Choroid plexus epithelial cell (primary cell): Measurements from ENCODE around the gene EMC9.
A peak's percentile ranks its signal among the peaks of the same experiment; 100 is the strongest.

Experiments used
- DNase-seq: peaks from one replicate; pipeline ENCODE4 v3.0.0-alpha.2; 2010; ENCODE audit warnings: low read depth
- H3K4me3 ChIP-seq: 2 replicates; pipeline ENCODE4 v1.5.1; 2011; ENCODE audit warnings: low read depth, mild to moderate bottlenecking, control low read depth, low read length, moderate library complexity
- TF ChIP-seq, protein P1 (sequence below): conservative IDR thresholded peaks from 2 replicates; pipeline ENCODE4 v1.5.1; 2011; ENCODE audit warnings: low read depth, mild to moderate bottlenecking, control low read depth, inconsistent platforms, low read length, moderate library complexity

EMC9 gene

DNA sequence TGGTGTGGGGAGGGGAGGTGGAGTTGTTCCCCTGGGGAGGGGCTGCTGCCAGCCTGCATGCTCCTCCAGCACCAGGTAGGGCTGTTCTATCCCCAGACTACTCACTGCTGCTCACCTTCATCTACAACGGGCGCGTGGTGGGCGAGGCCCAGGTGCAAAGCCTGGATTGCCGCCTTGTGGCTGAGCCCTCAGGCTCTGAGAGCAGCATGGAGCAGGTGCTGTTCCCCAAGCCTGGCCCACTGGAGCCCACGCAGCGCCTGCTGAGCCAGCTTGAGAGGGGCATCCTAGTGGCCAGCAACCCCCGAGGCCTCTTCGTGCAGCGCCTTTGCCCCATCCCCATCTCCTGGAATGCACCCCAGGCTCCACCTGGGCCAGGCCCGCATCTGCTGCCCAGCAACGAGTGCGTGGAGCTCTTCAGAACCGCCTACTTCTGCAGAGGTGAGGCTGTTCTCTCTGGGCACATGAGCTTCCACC, 23.2 kb upstream of the EMC9 start:
- no peak for DNase-seq
- TF ChIP-seq, protein P1, sequence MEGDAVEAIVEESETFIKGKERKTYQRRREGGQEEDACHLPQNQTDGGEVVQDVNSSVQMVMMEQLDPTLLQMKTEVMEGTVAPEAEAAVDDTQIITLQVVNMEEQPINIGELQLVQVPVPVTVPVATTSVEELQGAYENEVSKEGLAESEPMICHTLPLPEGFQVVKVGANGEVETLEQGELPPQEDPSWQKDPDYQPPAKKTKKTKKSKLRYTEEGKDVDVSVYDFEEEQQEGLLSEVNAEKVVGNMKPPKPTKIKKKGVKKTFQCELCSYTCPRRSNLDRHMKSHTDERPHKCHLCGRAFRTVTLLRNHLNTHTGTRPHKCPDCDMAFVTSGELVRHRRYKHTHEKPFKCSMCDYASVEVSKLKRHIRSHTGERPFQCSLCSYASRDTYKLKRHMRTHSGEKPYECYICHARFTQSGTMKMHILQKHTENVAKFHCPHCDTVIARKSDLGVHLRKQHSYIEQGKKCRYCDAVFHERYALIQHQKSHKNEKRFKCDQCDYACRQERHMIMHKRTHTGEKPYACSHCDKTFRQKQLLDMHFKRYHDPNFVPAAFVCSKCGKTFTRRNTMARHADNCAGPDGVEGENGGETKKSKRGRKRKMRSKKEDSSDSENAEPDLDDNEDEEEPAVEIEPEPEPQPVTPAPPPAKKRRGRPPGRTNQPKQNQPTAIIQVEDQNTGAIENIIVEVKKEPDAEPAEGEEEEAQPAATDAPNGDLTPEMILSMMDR, result no peak
- no peak overlapping the region for H3K4me3 ChIP-seq

DNA sequence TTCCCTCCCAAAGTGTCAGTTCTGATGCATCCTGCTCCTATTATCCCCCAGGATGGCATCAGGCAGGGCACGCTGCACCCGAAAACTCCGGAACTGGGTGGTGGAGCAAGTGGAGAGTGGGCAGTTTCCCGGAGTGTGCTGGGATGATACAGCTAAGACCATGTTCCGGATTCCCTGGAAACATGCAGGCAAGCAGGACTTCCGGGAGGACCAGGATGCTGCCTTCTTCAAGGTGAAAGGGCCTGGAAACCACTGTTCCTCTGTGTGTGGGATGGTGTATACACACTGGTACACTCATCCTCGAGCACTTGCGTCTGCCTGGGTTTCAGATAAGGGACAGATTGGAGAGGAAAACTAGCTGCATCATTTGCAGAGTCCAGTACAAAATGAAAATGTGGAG, 20.7 kb upstream of the EMC9 start:
- peak; percentile 33 for DNase-seq
- TF ChIP-seq, protein P1, result no peak

DNA sequence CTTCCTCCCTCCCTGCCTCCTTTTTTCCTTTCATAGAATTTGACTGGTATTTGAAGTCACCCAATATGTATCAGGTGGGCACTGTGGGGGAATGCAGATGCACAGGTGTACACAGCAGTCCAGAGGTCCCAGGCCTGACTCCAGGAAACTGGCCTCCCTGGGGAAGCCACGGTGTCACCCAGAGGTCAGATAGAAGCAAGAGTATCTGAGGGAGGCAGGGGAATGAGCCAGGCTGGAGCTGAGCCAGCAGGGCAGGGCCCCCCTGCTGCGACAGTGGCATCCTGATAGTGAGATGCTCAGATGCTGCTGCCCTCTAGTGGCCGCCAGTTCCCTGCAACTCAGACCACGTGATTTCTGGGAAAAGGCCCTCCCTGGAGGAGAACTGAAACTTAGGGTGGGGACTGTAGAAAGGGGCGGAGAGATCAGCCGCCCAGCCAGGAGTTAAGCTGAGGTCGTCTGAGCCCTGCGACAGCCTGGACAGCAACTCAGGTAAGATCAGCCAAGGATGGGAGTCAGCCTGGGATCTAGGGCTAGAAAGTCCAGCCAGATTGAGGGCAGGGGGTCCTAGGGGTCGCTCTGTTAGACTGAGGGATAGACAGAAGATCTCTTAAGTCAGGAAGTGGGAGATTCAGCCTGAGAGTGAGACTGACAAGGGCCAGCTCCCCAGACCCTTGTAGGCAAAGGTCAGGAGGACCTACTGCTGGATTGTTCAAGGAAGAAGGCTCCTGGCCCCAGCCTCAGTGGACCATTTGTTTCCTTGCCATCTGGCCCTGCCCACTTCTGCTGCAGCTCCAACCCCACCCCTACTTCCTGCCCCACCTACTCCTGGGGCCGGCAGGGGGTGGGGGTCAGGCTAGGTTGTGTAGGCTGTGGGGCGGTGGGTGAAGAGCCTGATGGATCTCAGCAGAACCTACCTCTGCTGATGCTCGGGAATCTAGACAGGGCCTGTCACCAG, 19.7 kb upstream of the EMC9 start, which contains the start of gene IRF9:
IRF9 (plus strand) TSS at position 416 of the 955 bp plus-strand sequence. CDS start 880 bp downstream, outside the sequence.
- peak; percentile 95 for DNase-seq
- TF ChIP-seq, protein P1, result peak; percentile 93

More for the DNA sequence above, 20.7 kb upstream of the EMC9 start:
- peak overlapping the region; percentile 89 for H3K4me3 ChIP-seq

DNA sequence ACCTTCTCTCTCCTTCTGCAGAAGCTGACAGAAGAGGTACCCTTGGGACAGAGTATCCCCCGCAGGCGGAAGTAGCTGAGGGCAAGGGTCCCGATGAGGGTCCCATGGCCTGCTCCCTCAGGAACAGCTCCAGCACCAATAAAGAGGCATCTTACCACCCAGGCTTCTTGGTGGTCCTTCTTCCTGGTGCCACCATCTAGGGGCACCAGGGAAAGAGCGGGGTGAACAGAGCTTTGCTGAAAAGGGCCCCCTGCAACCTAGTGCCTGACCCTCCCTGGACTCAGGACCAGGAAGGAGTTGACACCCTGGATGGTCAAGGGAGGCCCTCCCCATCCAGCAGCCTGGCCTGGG, 19.1 kb upstream of the EMC9 start:
- TF ChIP-seq, protein P1, result no peak
- DNase-seq, result no peak
- no peak overlapping the region for H3K4me3 ChIP-seq

More for the DNA sequence above, 19.7 kb upstream of the EMC9 start, which contains the start of gene IRF9:
- peak within 1 kb of the TSS; percentile 89 for H3K4me3 ChIP-seq

DNA sequence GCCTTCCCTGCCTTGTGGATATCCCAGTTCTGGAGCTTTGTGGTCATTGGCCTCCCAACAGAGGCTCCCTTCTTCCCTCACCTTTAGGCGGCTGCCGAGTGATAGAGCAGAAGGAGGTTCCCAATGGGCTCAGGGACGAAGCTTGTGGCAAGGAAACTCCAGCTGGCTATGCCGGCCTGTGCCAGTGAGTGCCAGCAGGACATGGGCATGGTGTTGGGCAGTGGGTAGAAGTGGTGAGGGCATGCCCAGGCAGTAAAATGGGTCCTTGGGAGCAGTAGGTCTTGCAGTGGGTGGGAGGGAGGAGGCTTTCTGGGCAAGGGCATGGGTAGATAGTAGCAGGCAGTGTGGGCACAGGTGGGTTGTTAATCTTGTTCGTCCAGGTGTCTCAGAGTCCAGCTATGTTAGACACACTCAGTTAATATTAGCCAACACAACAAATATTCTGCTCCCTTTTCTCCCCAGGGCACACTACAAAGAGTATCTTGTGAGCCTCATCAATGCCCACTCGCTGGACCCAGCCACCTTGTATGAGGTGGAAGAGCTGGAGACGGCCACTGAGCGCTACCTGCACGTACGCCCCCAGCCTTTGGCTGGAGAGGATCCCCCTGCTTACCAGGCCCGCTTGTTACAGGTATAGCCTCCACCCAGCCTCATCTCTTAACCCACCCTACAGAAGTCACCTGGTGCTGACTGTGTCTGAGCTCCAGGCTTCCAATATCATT, 18.5 kb upstream of the EMC9 start:
- H3K4me3 ChIP-seq, result no peak overlapping the region
- TF ChIP-seq, protein P1, result no peak
- no peak for DNase-seq

DNA sequence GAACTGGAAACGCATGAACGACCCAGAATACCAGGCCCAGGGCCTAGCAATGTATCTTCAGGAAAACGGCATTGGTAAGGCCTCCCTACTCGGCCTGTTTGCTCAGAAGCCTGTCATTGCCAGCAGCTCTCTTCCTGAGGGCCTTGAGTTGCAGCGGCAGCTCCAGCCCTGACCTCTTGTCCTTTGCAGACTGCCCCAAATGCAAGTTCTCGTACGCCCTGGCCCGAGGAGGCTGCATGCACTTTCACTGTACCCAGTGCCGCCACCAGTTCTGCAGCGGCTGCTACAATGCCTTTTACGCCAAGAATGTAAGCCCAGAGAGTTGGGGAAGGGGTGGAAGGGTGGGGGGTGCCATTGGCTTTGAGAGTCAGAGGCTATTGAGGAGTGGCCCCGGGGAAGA, 15.9 kb upstream of the EMC9 start:
- TF ChIP-seq, protein P1, result no peak
- H3K4me3 ChIP-seq, result no peak overlapping the region

More for the DNA sequence above, 15.9 kb upstream of the EMC9 start:
- no peak for DNase-seq
